GM18517 (cell line): ENCODE data around the gene COL13A1.

Experiments used
- ATAC-seq: cut with Tn5 transposase; IDR thresholded peaks from one replicate; pipeline ENCODE4 v1.9.1; 2021; ENCODE audit warnings: mild to moderate bottlenecking, moderate library complexity; ENCODE audit not compliant: unreplicated experiment

COL13A1 gene

DNA sequence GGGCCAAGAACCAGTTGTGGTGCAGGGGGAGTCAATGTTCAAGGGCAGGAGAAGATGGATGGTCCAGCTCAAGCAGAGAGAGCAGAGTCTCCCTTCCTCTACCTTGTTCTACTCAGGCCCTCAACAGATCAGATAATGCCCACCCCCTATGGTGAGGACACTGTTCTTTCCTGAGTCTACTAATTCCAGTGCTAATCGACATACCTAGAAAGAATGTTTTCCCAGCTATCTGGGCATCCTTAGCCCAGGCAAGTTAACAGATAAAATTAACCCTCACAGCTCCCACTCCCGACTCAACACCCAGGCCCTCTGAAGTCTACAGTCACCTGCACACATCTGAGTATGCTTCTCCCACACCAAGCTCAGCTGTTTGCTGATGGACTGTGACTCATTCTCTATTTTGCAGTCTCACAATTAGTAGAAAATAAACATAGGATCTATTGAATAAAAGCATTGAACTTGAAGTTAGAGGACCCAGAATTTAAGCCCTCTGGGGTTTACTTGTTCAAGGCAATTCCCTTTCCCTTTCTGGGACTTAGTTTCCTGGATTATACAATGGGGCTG is 17.1 kb downstream of the COL13A1 start:
- no peak for ATAC-seq

DNA sequence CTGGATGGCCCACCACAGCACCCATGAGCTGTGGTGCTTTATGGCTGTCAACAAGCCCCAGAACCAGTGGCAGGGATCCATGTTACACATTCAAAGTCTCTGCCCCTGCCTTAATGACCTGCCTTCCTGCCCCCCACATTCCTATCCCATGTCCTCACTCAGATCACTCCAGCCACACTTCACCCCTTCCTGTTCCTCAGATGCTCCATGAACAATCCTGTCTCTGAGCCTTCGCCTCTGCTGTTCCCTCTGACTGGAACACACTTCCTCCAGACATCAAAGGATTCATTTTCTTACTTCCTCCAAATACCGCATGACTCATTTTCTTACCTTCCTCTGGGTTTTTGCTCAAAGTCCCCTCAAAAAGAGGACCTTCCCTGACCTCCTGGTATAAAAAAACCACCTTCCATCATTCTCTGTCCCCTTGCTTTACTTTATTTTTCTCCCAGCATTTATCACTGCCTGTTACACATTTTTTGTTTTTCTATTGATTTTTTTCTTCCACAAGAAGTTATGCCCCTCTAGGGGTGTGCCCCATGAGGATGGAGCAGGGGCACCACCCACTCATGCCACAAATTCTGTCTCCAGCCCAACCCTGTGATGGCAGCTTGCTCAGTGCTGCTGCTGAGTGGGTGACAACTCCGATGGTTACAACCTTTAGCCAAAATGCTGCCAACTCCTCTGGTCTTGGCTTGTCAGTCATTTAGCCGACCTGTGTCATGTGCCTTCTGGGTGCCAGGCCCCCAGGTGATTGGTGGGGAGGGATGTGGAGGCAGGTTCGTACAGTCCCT is 18.2 kb downstream of the COL13A1 start:
- no peak for ATAC-seq

DNA sequence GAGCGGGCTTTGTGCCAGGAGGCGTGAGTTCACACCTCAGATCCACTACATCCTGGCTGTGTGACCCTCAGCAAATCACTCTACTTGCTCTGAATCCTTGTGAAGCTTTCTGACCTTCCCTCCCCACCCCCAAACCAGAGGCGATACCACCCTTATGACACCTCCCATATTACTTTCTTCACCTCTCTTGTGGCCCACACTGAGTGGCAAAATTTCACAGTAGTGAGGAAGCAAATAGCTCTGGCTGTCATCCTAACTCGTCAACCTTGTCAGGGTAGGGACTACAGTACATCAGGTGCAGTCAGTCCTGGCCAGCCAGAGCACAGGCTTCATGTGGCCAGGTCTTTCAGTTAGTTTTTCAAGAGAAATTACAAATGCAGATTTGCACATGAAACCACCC is 19.1 kb downstream of the COL13A1 start:
- ATAC-seq, result no peak

DNA sequence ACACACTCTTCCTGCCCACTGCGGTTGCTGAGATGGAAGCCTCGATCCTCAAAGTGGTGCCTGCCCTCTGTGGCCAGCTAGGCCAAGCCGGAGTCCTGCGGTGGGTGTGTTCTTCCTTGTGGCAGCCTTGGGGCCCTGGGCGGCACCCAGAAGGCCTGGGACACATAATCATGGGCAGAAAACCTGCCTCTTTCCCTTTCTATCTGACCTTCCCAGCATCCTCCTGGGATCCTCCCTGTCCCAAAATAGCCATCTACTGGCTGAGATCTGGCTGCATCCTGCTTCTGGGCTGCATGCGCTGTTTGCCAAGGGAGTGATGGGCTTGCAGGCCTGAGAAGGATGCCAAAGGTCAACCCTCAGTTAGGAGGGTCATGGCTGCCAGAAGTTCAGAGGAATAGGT is 23.9 kb downstream of the COL13A1 start:
- no peak for ATAC-seq

DNA sequence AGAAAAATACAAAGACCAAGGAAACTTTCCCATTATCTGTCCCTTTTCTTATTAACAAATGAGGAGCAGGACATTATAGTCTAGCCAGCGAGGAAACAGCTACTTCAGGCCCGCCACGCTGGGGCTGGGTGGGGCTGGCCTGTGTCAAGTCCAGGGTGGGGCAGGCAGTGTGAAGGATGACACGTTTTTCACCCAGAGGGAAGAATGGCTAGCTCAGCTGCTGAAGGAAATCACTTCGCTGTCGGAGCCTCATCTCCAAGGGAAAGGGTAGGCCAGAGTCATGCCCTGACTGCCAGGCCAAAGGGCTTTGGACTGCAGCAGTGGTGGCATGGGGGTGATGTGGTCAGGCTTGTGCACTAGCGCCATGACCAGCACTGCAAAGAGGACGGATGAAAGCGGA is 24.4 kb downstream of the COL13A1 start:
- ATAC-seq, result no peak

DNA sequence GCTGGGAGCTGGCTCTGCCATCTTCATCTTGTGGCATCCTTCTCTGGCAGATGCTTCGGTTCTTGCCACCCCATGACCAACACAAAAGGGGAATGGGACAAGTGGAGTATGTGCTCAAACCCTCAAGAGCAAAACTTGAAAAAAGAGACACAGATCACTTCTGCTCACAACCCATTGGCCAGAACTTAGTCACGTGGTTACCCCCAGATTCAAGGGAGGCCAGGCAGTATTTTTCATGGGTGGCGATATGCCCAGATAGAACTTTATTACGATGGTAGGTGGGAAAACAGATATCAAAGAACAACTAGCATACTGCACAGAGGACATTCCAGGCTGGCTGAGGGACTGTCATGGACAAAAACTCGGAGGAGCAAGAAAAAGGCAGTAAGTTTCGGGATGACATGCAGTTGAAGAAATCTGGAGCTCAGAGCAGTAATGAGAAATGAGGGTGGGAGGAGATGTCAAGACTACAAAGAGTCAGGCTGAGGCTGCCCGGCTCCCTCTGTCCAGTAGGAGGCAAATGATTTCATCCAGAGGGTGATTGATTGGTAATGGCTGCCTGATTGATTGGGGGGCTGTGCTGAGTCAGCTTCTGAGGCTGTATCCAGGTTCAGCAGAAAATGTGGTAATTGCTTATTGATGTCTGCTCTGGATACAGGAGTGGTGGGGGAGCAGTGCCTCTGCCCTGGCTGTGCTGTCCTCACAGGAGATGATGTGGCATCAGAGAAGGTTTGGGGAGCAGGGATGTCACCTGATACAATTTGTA is 25.3 kb downstream of the COL13A1 start:
- ATAC-seq, result no peak

DNA sequence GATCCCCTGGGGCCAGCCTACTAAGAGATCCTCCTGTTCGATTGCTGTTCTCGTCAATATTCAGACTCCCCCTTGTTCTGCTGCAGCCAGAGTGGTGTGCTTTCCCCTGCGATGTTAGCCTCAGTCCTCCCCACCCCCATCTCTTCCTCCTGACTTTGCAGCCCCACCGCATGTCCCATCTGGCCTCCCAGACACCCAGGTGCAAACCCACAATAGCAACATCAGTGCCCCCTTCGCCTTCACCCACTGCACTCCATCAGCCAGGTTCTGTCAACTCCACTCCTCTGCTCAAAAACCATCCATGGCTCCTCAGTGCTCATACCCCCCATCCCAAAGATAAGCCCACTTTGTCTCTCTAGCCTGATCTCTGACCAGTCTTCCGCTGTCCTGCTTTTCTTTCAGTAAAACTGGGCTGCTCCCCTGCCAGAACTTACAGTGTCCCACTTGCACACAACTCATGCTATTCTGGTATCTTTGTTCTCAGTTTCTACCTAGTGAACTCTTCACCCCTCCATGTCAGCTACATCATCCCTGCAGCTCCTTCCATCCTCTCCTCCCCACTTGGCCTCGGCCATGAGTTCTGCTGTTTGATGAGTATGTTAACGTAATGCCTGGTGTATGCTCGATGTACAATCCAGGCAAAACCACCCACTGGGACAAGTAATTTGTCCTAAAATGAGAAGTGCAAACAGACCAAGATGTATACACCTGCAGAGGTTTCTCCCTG is 26.6 kb downstream of the COL13A1 start:
- ATAC-seq, result no peak

DNA sequence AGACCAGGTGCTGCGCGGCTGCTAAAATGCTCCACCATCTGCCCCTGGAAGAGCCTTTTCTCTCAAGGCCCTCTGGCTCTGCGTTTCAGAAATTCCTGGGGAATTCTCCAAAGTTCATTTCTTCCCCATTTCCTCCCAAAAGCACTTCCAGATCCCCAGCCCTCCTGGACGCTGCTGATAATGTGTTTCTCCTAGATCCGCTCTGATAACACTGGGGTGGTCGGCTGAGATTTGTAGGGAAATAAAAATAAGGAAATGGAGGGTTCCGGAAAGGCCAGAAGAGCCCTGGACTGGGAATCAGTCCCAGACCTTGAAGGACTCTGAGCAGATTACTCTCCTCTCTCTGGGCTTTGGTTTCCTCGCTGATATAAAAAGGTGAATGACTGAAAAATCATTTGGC is 28.1 kb downstream of the COL13A1 start:
- ATAC-seq, result no peak

DNA sequence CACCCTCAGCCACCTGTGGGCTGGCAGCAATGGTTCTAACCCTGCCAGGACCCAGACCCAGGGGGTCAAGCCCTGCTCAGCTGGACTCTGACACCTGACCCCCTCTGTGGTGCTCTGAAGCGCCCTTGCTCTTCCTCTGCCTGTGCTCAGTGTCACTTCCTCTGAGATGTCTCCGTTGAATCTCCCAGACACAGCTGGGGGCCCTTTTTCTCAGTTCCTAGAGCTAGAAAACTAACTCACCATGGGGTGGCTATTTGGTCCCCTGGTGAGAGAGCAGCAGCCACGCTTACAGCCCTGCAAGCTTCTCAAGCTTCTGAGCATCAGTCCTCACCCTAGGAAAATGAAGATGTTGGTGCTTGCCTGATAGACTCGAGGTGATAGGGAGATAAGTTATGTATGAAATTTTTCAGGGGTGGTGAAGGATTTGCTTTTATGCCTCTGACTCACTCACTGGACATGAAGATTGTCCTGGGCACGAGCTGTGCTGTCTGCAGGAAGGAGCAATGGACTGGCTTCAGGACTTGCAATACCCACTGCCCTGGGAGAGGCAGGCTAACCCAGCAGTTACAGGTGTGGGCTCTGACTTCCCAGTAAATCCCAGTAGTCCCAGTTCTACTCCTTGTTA is 29.6 kb downstream of the COL13A1 start:
- ATAC-seq, result no peak

DNA sequence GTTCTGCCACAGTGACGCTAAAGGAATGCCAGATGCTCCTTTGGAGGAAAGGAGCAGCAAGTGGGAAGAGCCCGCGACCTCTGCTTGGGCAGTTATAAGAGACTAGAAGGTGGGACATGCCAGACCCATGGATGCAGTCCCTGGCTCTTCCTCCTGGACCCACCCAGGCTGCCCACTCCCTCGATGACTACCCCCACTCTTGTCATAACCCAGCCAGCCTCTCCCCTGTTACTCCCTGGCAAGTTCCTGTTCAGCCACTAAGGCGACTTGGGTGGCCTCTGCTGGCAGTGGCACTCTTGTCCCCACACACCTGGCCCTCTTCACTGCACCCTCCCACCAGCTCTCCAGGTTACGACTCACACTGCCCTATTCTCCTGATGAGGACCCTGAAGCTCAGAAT is 33.5 kb downstream of the COL13A1 start:
- ATAC-seq, result no peak

DNA sequence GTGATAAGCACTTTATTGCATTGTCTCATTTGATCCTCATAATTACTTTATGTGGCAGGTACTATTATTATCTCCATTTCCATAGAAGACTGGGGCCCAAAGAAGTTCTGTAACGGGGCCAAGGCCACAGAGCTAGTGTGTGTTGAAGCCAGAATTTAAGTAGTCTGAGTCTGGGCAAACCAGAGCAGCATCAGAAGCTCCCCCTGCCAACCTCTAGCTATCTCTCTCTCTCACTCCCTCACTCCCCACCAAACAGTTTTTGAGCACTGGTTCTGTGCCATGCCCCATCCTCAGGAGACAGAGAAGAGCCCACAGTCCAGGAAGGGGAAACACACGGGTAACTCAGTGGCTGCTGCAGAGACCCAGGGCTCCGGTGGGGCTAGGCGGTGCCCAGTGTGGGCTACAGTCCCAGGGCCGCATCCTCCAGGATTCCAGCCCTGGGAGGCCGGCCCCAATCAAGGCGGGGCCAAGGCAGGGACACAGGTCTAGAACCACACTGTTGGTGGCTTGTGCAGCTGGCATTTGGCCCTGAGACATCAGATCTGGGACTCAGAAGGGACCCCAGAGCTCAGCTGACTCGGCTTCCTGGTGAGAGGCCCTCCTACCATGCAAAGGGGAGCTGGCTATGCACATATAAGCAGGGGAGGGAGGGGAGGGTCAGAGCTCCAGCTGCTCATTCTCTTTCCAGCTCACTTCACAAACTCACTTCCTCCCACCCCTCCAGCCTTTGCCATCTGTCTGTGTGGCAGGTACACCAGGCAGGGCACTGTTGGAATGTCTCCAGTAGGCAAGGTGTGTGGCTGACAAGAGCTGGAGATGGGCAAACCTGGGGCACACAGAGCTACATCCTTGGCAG is 34.4 kb downstream of the COL13A1 start:
- no peak for ATAC-seq

DNA sequence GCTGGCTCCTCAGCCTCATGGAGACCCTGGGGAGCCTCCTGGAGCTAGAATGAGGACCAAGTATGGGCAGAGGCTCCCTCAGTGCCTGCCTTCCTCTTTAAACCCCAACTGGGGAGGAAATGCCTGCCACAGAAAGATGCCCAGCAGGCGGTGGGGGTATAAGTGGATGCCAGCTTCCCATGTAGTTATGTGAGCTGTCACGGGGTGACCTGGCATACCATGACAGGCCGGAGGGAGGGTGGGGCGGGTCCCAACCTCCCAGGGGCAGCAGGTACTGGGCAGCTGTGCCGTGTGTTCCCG is 35.0 kb downstream of the COL13A1 start:
- no peak for ATAC-seq

DNA sequence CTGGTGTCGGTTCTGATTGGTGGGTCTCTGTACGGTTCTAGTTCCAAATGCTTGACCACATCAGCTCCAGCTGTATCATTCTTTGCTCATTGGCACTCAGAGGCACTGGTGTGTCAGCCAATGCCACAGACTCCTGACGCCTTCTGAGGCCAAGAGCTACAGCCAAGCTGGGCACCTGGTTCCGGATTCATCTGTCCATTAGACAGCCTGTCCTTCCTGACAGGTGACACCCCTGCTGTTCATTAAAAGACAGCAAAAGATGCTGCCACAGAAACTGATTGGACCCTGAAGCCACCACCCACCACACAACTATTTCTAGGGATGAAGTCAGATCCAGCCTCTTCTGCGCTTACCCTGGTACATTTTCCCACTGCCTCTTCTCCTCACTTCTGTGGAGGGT is 35.6 kb downstream of the COL13A1 start:
- ATAC-seq, result no peak

DNA sequence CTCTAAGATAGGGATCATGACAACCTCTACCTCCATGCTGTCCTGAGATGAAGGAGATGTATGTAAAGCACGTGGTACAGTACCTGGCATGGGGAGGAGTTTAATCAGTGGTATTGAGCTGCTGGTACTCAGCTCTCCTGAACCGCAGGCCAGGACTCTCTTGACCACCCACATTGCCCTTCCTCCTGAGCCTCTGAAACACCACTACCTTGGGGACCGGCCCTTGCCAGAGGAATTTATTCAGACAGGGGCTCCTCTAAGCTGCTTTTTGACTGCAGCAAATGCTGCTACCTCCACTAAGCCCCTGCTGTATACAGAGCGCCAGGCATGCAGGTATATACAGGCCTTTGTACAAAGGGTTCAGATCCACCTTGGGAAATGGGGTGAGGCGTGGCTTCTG is 36.7 kb downstream of the COL13A1 start:
- no peak for ATAC-seq

DNA sequence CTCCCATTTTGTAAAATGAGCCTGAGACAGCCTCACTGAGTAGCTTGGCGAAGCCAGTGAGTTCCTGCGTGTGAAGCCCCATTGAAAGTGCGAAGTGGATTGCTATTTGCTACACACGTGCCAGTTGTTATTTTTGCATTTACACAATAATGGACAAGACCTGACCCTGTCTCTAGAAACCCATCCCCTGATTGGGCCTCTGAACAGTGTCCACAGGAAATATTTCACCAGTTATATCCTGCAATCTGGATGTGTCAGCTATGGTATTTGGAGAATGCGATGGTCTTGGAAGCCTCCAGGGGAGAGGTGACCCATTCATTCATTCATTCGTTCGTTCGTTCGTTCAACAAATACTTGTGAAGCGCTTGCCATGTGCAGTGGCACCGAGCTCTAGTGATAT is 37.1 kb downstream of the COL13A1 start:
- ATAC-seq, result no peak

DNA sequence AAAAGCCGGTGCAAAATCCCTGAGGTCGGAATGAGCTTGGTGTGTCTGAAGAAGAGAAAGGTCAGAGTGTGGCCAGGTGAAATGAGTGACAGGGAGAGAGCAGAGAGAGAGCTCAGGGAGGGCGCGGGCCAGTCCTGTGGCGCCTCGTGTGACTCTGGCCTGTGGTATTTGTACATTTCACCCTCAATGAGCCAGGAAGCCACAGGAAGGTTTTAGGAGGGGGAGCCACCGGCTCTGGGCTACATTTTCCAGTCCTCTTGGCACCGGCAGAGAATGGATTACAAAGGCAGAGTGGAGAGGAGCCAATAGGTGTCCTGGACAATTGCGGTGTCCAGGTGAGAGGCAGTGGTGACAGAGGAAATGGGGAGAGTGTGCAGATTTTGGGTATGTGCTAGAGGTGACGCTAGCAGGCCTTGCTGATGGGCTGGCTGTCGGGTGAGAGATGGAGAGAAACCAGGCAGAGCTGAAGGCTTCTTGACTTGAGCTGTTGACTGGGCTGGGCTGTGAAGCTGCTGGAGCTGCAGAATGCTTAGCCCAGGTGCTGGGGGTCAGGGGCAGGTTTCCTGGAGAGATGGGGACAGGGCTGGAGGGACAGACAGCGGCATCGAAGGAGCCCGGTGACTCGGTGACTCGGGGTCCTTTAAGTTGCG is 38.1 kb downstream of the COL13A1 start:
- no peak for ATAC-seq

DNA sequence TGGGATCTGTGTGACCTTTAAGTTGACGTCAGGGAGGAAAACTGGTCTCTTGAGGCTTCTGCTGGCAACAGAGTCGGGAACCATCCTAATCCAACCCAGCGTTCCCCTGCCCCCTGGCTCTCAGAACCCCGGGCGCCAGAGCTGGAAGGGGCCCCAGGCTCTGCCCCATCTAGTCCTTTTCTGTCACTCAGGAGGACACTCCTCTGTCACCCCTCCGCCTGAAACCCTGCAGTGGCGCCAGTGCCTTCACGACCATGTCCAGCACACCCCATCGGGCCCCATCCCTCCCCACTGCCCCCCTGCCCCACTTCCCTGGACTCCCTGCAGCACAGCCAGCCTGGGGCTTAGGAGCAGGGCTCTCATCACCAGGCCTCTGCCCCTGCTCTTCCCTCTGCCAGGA is 39.1 kb downstream of the COL13A1 start:
- ATAC-seq, result no peak

DNA sequence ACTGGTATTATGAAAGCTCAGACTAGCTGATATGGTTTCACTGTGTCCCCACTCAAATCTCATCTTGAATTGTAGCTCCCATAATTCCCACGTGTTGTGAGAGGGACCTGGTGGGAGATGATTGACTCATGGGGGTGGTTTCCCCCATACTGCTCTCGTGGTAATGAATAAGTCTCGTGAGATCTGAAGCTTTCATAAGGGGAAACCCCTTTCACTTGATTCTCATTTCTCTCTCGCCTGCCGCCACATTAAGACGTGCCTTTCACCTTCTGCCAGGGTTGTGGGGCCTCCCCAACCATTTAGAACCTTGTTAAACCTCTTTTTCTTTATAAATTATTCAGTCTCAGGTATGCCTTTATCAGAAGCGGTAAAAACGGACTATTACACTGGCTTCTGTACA is 40.3 kb downstream of the COL13A1 start:
- no peak for ATAC-seq

DNA sequence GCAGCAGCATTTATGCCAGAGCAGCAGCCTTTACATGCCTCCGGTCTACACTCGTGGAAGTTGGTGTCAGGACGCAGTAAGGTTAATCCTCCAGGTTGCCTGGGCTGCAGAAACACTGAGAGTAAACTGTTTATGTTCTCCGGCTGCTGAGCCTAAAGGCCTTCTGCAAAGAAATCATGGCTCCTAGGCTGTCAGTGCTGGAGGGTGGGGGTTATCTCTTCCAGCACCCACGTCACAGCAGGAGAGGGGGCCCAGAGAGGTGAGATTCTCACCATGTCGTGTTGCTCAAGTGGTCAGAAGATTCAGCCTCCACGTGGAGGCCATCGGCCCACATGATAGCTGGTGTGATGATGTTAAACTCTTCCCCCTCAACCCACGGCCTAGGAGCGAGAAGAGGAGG is 41.2 kb downstream of the COL13A1 start:
- ATAC-seq, result no peak

DNA sequence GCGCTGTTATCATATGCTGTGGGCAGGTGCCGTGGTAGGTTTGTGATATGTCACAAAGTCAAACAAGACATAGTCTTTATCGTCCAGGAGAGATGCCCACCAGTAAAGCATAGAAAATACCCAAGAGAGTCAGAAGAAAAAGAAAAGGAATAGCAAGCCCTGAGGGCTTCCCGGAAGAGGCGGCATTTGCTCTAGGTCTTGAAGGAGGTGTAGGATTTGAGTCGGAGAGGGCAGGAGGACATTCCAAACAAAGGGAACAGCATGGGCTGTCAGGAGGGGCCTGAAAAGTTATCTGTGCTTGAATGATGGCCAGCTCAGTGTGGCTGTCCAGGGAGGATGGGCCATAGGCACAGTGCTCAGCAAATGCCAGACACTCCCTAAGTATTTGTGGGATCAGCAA is 42.2 kb downstream of the COL13A1 start:
- ATAC-seq, result no peak
